NB4 (cell line): ENCODE data around the gene UGT1A6.
"Not testable (repeated sequence)": the region's sequence is repeated elsewhere in the genome, so short reads cannot be mapped to it uniquely, and the experiment has no call there.

Experiments
- TF ChIP-seq, protein P1 (sequence below): IDR thresholded peaks from 2 replicates; pipeline ENCODE4 v1.6.1; 2011; ENCODE audit warnings: low read depth, low read length
- TF ChIP-seq, protein P2 (sequence below): IDR thresholded peaks from one replicate; pipeline ENCODE4 v1.5.1; 2012; ENCODE audit warnings: low read depth, low read length

DNA sequence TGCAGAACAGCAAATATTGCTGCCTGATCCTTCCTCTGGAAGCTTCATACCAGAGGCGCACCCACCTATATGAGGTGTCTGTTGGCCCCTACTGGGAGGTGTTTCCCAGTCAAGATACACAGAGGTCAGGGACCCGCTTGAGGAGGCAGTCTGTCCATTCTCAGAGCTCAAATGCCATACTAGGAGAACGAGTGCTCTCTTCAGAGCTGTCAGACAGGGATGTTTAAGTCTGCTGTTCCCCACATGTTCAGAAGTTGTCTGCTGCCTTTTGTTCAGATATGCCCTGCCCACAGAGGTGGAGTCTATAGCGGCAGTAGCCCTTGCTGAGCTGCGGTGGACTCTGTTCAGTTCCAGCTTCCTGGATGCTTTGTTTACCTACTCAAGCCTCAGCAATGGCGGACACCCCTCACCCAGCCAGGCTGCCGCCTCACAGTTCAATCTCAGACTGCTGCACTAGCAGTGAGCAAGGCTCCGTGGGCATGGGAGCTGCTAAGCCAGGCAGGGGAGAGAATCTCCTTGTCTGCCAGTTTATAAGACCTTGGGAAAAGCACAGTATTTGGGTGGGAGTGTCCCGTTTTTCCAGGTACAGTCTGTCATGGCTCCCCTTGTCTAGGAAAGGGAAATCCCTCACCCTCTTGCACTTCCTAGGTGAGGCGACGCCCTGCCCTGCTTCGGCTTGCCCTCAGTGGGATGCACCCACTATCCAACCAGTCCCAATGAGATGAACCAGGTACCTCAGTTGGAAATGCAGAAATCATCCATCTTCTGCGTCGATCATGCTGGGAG lies 44.4 kb downstream of the UGT1A6 start:
- TF ChIP-seq, protein P1, sequence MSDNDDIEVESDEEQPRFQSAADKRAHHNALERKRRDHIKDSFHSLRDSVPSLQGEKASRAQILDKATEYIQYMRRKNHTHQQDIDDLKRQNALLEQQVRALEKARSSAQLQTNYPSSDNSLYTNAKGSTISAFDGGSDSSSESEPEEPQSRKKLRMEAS: not testable (repeated sequence)
- TF ChIP-seq, protein P2, sequence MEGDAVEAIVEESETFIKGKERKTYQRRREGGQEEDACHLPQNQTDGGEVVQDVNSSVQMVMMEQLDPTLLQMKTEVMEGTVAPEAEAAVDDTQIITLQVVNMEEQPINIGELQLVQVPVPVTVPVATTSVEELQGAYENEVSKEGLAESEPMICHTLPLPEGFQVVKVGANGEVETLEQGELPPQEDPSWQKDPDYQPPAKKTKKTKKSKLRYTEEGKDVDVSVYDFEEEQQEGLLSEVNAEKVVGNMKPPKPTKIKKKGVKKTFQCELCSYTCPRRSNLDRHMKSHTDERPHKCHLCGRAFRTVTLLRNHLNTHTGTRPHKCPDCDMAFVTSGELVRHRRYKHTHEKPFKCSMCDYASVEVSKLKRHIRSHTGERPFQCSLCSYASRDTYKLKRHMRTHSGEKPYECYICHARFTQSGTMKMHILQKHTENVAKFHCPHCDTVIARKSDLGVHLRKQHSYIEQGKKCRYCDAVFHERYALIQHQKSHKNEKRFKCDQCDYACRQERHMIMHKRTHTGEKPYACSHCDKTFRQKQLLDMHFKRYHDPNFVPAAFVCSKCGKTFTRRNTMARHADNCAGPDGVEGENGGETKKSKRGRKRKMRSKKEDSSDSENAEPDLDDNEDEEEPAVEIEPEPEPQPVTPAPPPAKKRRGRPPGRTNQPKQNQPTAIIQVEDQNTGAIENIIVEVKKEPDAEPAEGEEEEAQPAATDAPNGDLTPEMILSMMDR: not testable (repeated sequence)
